Activated CD4-positive, alpha-beta T cell treated with anti-CD3 and anti-CD28 coated beads, Interleukin-2, amount 50 U/mL, for 48 hours (primary cell): Measurements from ENCODE around the gene KIFC3.
"Not testable (repeated sequence)": the region's sequence is repeated elsewhere in the genome, so short reads cannot be mapped to it uniquely, and the experiment has no call there.

Source experiments
- DNase-seq, 2 experiments: peaks; one replicate each; pipeline ENCODE4 v3.0.0-alpha.2; 2020

The KIFC3 gene

GRCh38 chr16:57752581-57753447 is 49.5 kb downstream of the KIFC3 start:
- no peak for DNase-seq

- no peak for DNase-seq
Observed at GRCh38 chr16:57752203-57752580, 50.1 kb downstream of the KIFC3 start.

GRCh38 chr16:57751539-57752202 is 50.6 kb downstream of the KIFC3 start:
- no peak for DNase-seq

GRCh38 chr16:57750796-57751538 is 51.3 kb downstream of the KIFC3 start:
- DNase-seq: no peak

GRCh38 chr16:57749856-57750452 is 52.3 kb downstream of the KIFC3 start:
- no peak for DNase-seq

GRCh38 chr16:57749101-57749692 is 53.1 kb downstream of the KIFC3 start:
- no peak for DNase-seq

GRCh38 chr16:57748596-57748995 is 53.7 kb downstream of the KIFC3 start:
- DNase-seq: no peak

- DNase-seq: no peak
Observed at GRCh38 chr16:57747996-57748395, 54.3 kb downstream of the KIFC3 start.

GRCh38 chr16:57747496-57747895 is 54.8 kb downstream of the KIFC3 start:
- DNase-seq: no peak

- DNase-seq: no peak
Observed at GRCh38 chr16:57747091-57747490, 55.2 kb downstream of the KIFC3 start.

GRCh38 chr16:57746316-57746715 is 56.0 kb downstream of the KIFC3 start:
- not testable (repeated sequence) for DNase-seq

- no peak for DNase-seq
Observed at GRCh38 chr16:57745768-57746167, 56.5 kb downstream of the KIFC3 start.

- DNase-seq: no peak
Observed at GRCh38 chr16:57744642-57744903, 57.7 kb downstream of the KIFC3 start.

- DNase-seq: no peak
Observed at GRCh38 chr16:57743886-57744641, 58.2 kb downstream of the KIFC3 start.

- no peak for DNase-seq
Observed at GRCh38 chr16:57743458-57743857, 58.8 kb downstream of the KIFC3 start.

- DNase-seq: no peak
Observed at GRCh38 chr16:57742543-57742942, 59.7 kb downstream of the KIFC3 start.

GRCh38 chr16:57741660-57742191 is 60.6 kb downstream of the KIFC3 start:
- no peak for DNase-seq

GRCh38 chr16:57740423-57741071 is 61.7 kb downstream of the KIFC3 start:
- DNase-seq: no peak

- no peak for DNase-seq
Observed at GRCh38 chr16:57739756-57740422, 62.4 kb downstream of the KIFC3 start.

- no peak for DNase-seq
Observed at GRCh38 chr16:57738844-57739243, 63.4 kb downstream of the KIFC3 start.
